T-helper 2 cell treated with Interferon-gamma antibody and Interleukin-4, amounts not matched to agents 5 μg/mL and 100 μg/mL, for 36 hours (primary cell): Measurements from ENCODE around the gene PUS10.
"Not testable (repeated sequence)": the region's sequence is repeated elsewhere in the genome, so short reads cannot be mapped to it uniquely, and the experiment has no call there.

Experiments used
- DNase-seq: peaks from one replicate; pipeline ENCODE4 v3.0.0; 2021; ENCODE audit warnings: low spot score
- H3K27ac Mint-ChIP-seq: one replicate; pipeline ENCODE4 v1.8.0; 2021; ENCODE audit warnings: mild to moderate bottlenecking, mixed read lengths
- H3K27me3 Mint-ChIP-seq: one replicate; pipeline ENCODE4 v1.8.0; 2021; ENCODE audit warnings: low read depth, mixed read lengths
- H3K36me3 Mint-ChIP-seq: one replicate; pipeline ENCODE4 v1.8.0; 2021; ENCODE audit warnings: low read depth, mixed read lengths
- H3K4me1 Mint-ChIP-seq: one replicate; pipeline ENCODE4 v1.8.0; 2021; ENCODE audit warnings: low read depth, mixed read lengths
- H3K4me3 Mint-ChIP-seq: one replicate; pipeline ENCODE4 v1.8.0; 2022; ENCODE audit warnings: mild to moderate bottlenecking, moderate library complexity, mixed read lengths
- H3K9me3 Mint-ChIP-seq: one replicate; pipeline ENCODE4 v1.8.0; 2021; ENCODE audit warnings: mixed read lengths

PUS10 gene

GRCh38 chr2:60992985-60993392 is 25.1 kb downstream of the PUS10 start:
- H3K4me3 Mint-ChIP-seq: no peak overlapping the region
- H3K36me3 Mint-ChIP-seq: peaks cover 22% of the 10 kb centered on the region
- no peak for DNase-seq
- peaks cover 18% of the 10 kb centered on the region for H3K9me3 Mint-ChIP-seq
- no peaks in the 10 kb centered on the region for H3K27me3 Mint-ChIP-seq
- H3K4me1 Mint-ChIP-seq: peaks cover 4% of the 10 kb centered on the region
- peak overlapping the region; percentile 53 for H3K27ac Mint-ChIP-seq

- H3K27ac Mint-ChIP-seq: no peak overlapping the region
- DNase-seq: no peak
- no peak overlapping the region for H3K4me3 Mint-ChIP-seq
- peaks cover 18% of the 10 kb centered on the region for H3K9me3 Mint-ChIP-seq
- H3K36me3 Mint-ChIP-seq: peaks cover 22% of the 10 kb centered on the region
- no peaks in the 10 kb centered on the region for H3K27me3 Mint-ChIP-seq
- H3K4me1 Mint-ChIP-seq: peaks cover 4% of the 10 kb centered on the region
These were observed 26.4 kb downstream of the PUS10 start for GRCh38 chr2:60991644-60992043.

GRCh38 chr2:60989259-60989658 is 28.8 kb downstream of the PUS10 start:
- Mint-ChIP-seq H3K27me3 (no peaks in the 10 kb centered on the region), H3K36me3 (peaks cover 24% of the 10 kb centered on the region), H3K9me3 (peaks cover 18% of the 10 kb centered on the region), H3K4me3 (no peak overlapping the region), H3K27ac (no peak overlapping the region), H3K4me1 (peaks cover 4% of the 10 kb centered on the region)
- DNase-seq: no peak

- H3K4me3 Mint-ChIP-seq, H3K27me3 Mint-ChIP-seq, H3K4me1 Mint-ChIP-seq, DNase-seq, H3K27ac Mint-ChIP-seq: not testable (repeated sequence)
- H3K36me3 Mint-ChIP-seq: peaks cover 19% of the 10 kb centered on the region
- H3K9me3 Mint-ChIP-seq: peaks cover 16% of the 10 kb centered on the region
These were observed 30.4 kb downstream of the PUS10 start for GRCh38 chr2:60987656-60988055.

DNA sequence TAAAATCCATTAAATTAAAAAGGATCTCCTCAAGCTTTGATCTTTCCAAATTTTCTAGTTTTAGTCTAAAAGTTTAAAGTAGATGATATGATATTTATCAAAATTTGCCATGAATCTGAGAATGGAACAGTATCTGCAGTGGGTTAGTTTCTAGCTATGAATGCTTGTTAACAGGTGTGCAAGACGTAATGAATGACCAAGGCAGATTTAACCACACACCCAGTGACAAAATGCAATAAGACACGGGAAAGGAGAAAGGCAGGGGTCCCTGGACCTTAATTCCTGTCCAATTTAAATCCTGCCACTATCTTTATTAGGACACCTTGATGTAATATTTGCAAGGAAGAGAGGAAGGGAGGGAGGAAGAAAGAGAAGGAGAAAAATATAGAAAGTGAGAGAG is 31.0 kb downstream of the PUS10 start:
- Mint-ChIP-seq H3K4me3 (no peak overlapping the region), H3K4me1 (peaks cover 3% of the 10 kb centered on the region), H3K36me3 (peaks cover 15% of the 10 kb centered on the region), H3K9me3 (peaks cover 13% of the 10 kb centered on the region), H3K27me3 (no peaks in the 10 kb centered on the region), H3K27ac (no peak overlapping the region)
- no peak for DNase-seq

- Mint-ChIP-seq H3K27me3 (no peaks in the 10 kb centered on the region), H3K4me3 (no peak overlapping the region), H3K27ac (no peak overlapping the region), H3K9me3 (no peaks in the 10 kb centered on the region), H3K4me1 (peaks cover 10% of the 10 kb centered on the region), H3K36me3 (peaks cover 4% of the 10 kb centered on the region)
- DNase-seq: no peak
These were observed 33.3 kb downstream of the PUS10 start for GRCh38 chr2:60984720-60985119.

DNA sequence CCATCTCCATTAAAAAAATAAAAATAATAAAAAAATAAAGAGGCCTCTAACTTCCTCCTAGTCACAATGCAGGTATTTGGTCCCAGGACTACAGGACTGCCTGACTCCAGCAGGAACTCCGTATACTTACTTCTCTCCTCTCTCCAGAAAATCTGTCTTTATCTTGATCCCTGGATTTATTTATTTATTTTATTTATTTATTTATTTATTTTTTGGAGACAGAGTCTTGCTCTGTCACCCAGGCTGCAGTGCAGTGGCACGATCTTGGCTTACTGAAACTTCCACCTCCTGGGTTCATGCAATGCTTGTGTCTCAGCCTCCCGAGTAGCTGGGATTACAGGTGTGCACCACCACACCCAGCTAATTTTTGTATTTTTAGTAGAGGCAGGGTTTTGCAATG is 36.0 kb downstream of the PUS10 start:
- not testable (repeated sequence) for H3K27ac Mint-ChIP-seq, H3K9me3 Mint-ChIP-seq, H3K27me3 Mint-ChIP-seq, H3K4me3 Mint-ChIP-seq, H3K36me3 Mint-ChIP-seq, DNase-seq
- H3K4me1 Mint-ChIP-seq: peaks cover 20% of the 10 kb centered on the region

- Mint-ChIP-seq H3K9me3 (no peaks in the 10 kb centered on the region), H3K36me3 (peaks cover 2% of the 10 kb centered on the region), H3K4me1 (peaks cover 26% of the 10 kb centered on the region), H3K27me3 (no peaks in the 10 kb centered on the region), H3K27ac (no peak overlapping the region), H3K4me3 (no peak overlapping the region)
- DNase-seq: no peak
These were observed 37.8 kb downstream of the PUS10 start for GRCh38 chr2:60980071-60980815.

- Mint-ChIP-seq H3K4me3 (no peak overlapping the region), H3K36me3 (no peaks in the 10 kb centered on the region), H3K4me1 (peaks cover 26% of the 10 kb centered on the region), H3K27me3 (no peaks in the 10 kb centered on the region), H3K9me3 (no peaks in the 10 kb centered on the region), H3K27ac (no peak overlapping the region)
- no peak for DNase-seq
These were observed 38.8 kb downstream of the PUS10 start for GRCh38 chr2:60979231-60979630.

- Mint-ChIP-seq H3K4me1 (peaks cover 26% of the 10 kb centered on the region), H3K27me3 (no peaks in the 10 kb centered on the region), H3K4me3 (no peak overlapping the region), H3K36me3 (no peaks in the 10 kb centered on the region), H3K27ac (no peak overlapping the region), H3K9me3 (no peaks in the 10 kb centered on the region)
- DNase-seq: no peak
These were observed 40.5 kb downstream of the PUS10 start for GRCh38 chr2:60977562-60977895.

- Mint-ChIP-seq H3K27ac (peak overlapping the region; percentile 0), H3K4me3 (no peak overlapping the region)
These were observed 41.0 kb downstream of the PUS10 start for GRCh38 chr2:60976875-60977561.

GRCh38 chr2:60976256-60976850 is 41.7 kb downstream of the PUS10 start:
- H3K36me3 Mint-ChIP-seq: no peaks in the 10 kb centered on the region
- no peak overlapping the region for H3K4me3 Mint-ChIP-seq
- H3K9me3 Mint-ChIP-seq: no peaks in the 10 kb centered on the region
- no peak for DNase-seq
- H3K27ac Mint-ChIP-seq: no peak overlapping the region
- H3K4me1 Mint-ChIP-seq: peaks cover 28% of the 10 kb centered on the region
- H3K27me3 Mint-ChIP-seq: no peaks in the 10 kb centered on the region

More at GRCh38 chr2:60976875-60977561, 41.0 kb downstream of the PUS10 start:
- H3K27me3 Mint-ChIP-seq: no peaks in the 10 kb centered on the region
- H3K9me3 Mint-ChIP-seq: no peaks in the 10 kb centered on the region
- H3K4me1 Mint-ChIP-seq: peaks cover 26% of the 10 kb centered on the region
- DNase-seq: no peak
- H3K36me3 Mint-ChIP-seq: no peaks in the 10 kb centered on the region

DNA sequence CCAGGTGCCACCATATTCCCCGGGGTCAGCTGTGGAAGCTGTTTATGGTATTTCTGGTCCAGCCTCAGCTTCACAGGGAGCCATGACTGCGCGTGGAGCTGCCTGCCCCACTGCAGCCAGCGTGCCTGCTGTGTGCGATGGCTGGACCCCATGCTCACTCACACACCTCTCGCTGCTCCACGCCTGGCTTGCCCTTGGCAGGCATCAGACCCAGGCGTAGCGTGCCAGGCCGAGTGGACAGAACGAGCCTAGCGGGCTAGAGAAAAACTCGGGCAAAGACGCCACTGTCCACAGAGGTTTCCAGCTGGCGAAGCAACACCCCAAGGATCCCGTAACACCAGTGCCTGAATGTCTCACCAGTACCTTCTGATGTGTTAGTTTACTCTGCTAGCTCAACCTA is 43.4 kb downstream of the PUS10 start:
- no peaks in the 10 kb centered on the region for H3K9me3 Mint-ChIP-seq
- H3K4me1 Mint-ChIP-seq: peaks cover 21% of the 10 kb centered on the region
- no peak overlapping the region for H3K4me3 Mint-ChIP-seq
- H3K27ac Mint-ChIP-seq: no peak overlapping the region
- no peak for DNase-seq
- no peaks in the 10 kb centered on the region for H3K36me3 Mint-ChIP-seq
- no peaks in the 10 kb centered on the region for H3K27me3 Mint-ChIP-seq

DNA sequence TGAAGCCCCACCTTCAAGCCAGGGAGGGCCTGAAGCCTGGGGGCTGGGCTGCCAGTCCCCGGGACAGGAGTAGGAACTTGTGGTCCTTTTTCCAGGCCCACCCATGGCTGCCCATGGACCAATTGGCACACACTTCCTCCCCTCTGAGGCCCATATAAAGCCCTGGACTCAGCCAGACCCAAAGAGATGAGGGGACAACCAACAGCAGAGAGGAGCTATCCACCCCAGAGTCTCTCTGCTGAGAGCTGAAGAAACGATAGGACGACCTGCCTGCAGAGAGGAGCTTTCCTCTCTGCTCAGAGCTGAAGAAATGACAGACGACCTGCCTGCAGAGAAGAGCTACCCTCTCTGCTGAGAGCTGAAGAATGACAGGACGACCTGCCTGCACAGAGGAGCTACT is 44.4 kb downstream of the PUS10 start:
- H3K27ac Mint-ChIP-seq: no peak overlapping the region
- no peaks in the 10 kb centered on the region for H3K9me3 Mint-ChIP-seq
- no peak for DNase-seq
- no peak overlapping the region for H3K4me3 Mint-ChIP-seq
- peaks cover 18% of the 10 kb centered on the region for H3K4me1 Mint-ChIP-seq
- H3K27me3 Mint-ChIP-seq: no peaks in the 10 kb centered on the region
- H3K36me3 Mint-ChIP-seq: no peaks in the 10 kb centered on the region
